B cell (primary cell): ENCODE results near the gene OLAH. TPM values are rescaled to one million over a fixed set of nuclear protein-coding genes. Genes with fewer than 3 reads are reported as not detected.

ENCODE experiments used
- polyA plus RNA-seq: library from polyadenylated mRNA; depleted of rRNA; stranded (reverse); fragments of >200 nt; gene quantifications from 2 replicates; pipeline ENCODE4 v1.2.3, GENCODE V29; 2012
- total RNA-seq, 2 donors: library from RNA; stranded (reverse); fragments of 120-200 nt in 1 of 2; gene quantifications; 1 replicate in 1 of 2; 2 replicates in 1 of 2; pipeline versions ENCODE4 v1.2.3 to v1.2.4, GENCODE V29; 2013 to 2022

The OLAH gene
- total and polyA plus RNA-seq, 2 donors (not counting 1 experiment from before 2014, with no cell fraction given), result not detected

Other genes with a start within 250 kb of the OLAH start
- 1.4 and 1.6 TPM in 2 replicates for gene CDNF, start 205.9 kb upstream of the OLAH start, total RNA-seq
- 1.8 and 2.1 TPM in 2 replicates for gene CDNF, start 205.9 kb upstream of the OLAH start, polyA plus RNA-seq
- gene HSPA14, start 205.6 kb upstream of the OLAH start, total RNA-seq, result 12.5 and 12.8 TPM in 2 replicates
- gene HSPA14, start 205.6 kb upstream of the OLAH start, polyA plus RNA-seq, result 10.8 and 19.4 TPM in 2 replicates
- gene MSANTD7, start 205.6 kb upstream of the OLAH start, total RNA-seq, result 12.9 and 15.2 TPM in 2 replicates
- gene MSANTD7, start 205.6 kb upstream of the OLAH start, polyA plus RNA-seq, result 6.2 and 6.8 TPM in 2 replicates
- gene SUV39H2, start 165.1 kb upstream of the OLAH start, total RNA-seq, result 3.2 and 3.5 TPM in 2 replicates
- 0.59 and 0.73 TPM in 2 replicates for gene SUV39H2, start 165.1 kb upstream of the OLAH start, polyA plus RNA-seq
- 58.8 and 61.8 TPM in 2 replicates for gene DCLRE1C, start 89.8 kb upstream of the OLAH start, total RNA-seq
- gene DCLRE1C, start 89.8 kb upstream of the OLAH start, polyA plus RNA-seq, result 20.5 and 24.0 TPM in 2 replicates
- gene MEIG1, start 84.6 kb upstream of the OLAH start, total RNA-seq, result 0.69 TPM in 1 of 2 replicates, not detected in the other
- not detected in 2 replicates for gene MEIG1, start 84.6 kb upstream of the OLAH start, polyA plus RNA-seq
- gene ACBD7, start 44.8 kb downstream of the OLAH start, total RNA-seq, result 0.54 and 1.3 TPM in 2 replicates
- 0.09 and 0.35 TPM in 2 replicates for gene ACBD7, start 44.8 kb downstream of the OLAH start, polyA plus RNA-seq
- gene RPP38, start 53.4 kb downstream of the OLAH start, total RNA-seq, result 24.5 and 24.8 TPM in 2 replicates
- gene RPP38, start 53.4 kb downstream of the OLAH start, polyA plus RNA-seq, result 12.7 and 14.4 TPM in 2 replicates
- gene NMT2, start 124.8 kb downstream of the OLAH start, total RNA-seq, result 72.1 and 73.3 TPM in 2 replicates
- gene NMT2, start 124.8 kb downstream of the OLAH start, polyA plus RNA-seq, result 2.8 and 5.9 TPM in 2 replicates